Kidney capillary endothelial cell (primary cell): ENCODE data around the gene SOAT1.
A peak's percentile ranks its signal among the peaks of the same experiment; 100 is the strongest.

Source experiments
- DNase-seq: peaks from one replicate; pipeline ENCODE4 v3.0.0-alpha.2; 2018; ENCODE audit warnings: low spot score

Gene SOAT1

DNA sequence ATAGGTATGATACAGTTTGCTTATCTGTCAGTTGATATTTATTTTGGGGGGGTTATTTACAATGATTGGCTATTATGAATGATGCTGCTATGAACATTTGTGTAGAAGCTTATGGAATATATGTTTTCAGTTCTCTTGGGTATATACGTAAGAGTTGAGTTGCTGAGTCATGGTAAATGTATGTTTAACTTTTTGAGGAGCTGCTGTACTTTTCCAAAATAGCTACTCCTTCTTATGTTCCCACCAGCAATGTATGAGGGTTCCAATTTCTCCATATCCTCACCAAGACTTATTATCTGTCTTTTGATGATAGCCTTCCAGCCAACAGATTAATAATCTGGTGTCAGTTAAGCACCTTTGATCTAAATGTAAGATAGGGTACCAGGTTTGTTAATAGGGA lies 11.9 kb downstream of the SOAT1 start:
- no peak for DNase-seq

DNA sequence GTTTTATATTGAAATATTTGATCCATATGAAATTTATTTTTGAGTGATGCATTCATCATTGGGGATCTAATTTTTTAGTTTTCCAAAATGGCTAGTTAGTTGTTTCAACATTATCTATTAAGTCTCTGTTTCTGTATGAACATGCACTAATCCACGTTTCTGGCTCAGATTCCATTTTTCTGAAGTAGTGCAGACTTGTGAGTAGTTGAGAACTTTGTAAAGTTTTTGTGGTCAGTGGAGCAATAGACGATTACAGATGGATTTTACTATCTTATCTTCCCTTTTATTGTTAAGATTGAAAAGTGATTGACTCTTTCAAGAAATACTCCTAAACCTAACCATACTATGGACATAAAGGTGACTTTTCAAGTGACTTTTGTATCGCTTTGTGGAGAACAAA lies 16.7 kb downstream of the SOAT1 start:
- DNase-seq = no peak

DNA sequence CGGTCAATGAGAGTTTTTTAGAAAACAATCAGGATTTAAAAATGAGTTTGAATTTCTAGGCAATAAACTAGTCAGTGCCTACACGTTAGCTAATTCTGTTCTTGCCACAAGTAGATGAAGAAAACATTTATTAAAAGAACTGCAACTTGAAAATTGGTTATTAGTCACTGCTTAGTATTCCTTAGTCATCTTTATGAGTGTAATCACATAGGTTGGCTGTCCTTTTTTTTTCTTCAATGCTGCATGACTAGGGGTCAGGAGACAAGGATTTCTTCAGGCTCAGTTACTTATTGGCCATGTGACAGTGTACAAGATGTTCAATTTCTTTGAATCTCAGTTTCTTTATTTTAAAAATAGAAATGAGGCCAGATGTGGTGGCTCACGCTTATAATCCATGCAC lies 17.1 kb downstream of the SOAT1 start:
- DNase-seq = peak; percentile 51

DNA sequence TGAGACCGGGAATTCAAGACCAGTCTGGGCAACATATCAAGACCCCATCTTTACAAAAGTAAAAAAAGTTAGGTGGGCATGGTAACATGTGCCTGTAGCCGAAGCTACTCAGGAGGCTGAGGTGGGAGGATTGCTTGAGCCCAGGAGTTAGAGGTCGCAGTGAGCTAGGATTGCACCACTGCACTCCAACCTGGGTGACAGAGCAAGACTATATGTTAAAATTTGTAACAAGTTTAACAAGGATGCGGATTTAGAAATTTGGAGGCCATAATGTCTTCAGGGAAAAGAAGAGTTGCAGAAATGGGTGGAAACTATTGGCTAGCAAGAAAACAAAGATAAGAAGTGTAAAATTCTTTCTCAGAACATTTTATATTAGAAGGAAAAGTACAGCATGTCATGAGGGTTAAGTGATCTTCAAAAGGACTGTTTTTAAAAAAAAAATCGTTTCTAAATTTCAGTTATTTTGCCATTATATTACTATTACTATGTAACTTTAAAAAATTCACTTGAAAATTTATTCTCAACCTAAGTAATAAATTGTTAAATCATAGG lies 17.6 kb downstream of the SOAT1 start:
- no peak for DNase-seq

DNA sequence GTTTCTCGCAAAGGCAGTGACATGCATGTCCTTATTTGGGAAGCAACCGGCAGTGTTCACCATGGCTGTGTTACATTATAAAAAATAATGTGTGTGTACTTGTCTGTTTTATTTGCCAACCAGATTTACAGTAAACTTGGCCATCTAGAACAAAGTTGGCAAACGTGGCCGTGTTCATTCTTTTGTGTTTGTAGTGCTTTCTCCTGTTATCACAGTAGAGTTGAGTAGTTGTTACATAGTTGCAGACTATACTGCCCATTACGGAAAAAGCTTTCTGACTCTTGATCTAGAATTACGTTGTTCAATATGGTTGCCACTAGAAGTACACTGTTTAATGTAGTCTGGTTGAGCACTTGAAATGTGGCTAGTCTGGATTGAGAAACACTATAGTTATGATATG lies 19.4 kb downstream of the SOAT1 start:
- no peak for DNase-seq

DNA sequence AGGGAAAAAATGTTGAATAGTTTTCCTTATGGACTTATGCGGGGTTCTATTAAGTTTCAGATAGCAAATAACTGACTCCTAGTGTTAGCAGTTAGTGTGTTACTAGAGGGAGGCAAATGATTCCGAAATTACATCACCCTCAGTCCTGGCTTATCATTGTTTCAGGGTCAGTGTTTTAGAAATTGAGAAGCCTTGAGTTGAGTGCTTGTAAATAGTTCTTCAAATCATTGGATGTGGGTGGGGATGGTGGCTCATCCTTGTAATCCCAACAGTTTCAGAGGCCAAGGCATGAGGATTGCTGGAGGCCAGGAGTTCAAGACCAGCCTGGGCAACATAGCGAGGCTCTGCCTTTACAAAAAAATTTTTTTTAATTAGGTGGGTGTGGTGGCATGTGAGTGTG lies 21.3 kb downstream of the SOAT1 start:
- no peak for DNase-seq

DNA sequence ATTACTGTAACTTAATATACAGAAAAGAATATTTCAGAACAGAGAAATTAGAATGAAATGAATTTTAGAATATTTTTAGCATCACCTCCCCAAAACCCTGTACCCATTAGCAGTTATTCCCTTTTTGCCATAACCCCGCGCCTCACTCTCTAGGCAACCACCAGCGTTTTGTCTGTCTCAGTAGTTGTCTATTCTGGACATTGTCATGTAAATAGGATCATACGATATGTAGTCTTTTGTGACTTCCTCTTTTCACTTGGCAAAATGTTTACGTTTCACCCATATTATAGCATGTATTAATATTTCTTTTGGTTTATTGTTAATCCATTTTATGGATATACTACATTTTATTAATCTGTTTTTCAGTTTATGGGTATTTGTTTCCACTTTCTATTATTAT lies 24.9 kb downstream of the SOAT1 start:
- no peak for DNase-seq

DNA sequence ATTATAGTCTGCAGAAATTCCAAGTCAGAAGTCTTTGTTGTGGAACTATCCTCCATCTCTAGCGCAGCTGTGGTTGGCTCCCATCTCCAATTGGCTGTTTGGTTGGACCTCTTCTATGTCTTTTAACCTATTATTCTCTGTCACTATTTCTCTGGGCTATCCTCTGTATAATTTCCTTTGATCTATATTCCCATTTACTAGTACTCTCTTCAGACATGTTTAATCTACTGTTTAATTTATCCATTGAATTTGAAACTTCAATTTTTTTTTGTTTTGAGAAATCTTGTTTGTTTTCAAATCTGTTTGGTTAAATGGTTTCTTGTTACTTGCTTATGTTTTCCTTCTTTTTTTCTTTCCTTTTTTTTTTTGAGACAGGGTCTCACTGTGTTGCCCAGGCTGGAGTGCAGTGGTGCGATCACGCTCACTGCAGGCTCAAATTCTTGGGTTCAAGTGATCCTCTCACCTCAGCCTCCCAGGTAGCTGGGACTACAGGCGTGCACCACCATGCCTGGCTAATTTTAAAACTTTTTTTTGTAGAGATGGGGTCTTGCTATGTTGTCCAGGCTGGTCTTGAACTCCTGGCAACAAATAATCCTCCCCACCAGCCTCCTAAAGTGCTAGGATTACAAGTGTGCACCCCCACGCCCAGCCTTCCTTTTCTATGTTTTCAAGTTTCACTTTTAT lies 28.1 kb downstream of the SOAT1 start:
- no peak for DNase-seq

DNA sequence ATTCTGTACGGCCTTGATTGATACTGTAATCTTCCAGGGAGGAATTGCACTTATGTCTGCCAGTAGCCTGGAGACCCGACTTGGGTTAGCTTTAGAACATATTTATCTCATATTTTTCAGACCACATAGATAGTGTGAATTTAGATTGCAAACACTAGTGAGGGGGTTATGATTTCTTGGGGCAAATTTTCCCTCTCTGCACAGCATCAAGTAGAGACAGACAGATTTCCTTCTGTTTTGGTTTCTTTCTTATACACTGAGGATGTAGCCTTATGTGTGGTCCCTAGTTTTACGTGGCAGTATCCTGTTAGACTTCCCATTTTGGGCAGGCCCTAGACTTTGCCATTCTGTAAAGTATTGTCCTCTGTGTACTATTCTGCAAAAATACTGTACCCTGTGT lies 29.0 kb downstream of the SOAT1 start:
- no peak for DNase-seq

DNA sequence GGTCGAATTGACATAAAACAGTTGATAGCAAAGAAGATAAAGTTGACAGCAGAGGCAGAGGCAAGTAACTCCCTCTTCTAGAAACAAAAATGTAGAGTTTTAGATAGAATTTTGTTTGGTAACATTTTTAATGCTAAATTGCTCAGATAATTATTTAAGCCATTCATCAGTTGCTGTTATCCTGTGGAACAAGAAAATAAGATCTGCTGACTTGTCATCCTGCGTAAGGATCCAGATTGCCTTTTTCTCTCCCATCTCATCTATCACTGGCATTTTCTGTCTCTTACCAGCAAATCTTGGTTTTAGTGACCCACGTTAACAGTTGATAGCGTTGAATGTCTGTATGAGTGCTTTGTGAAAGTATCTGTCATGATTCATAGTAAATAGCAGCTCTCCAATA lies 29.8 kb downstream of the SOAT1 start:
- no peak for DNase-seq

DNA sequence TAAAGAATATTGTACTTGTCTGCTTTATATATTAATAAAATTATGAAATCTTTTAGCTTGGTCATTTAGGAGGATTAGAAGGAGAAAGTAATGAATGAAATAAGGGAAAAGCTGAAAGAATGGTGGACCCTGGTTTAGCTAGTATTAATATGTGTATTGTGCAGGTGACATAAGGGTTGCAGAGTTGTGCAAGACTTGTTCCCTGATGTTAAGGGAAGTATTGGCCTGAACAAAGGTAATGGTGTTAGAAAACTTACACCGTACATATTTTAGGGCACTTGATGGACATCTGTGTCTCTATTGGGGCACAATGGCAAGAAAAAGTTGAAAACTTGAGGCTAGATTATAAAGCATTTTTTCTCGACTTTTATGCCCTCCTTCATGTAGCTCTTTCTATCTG lies 32.2 kb downstream of the SOAT1 start:
- no peak for DNase-seq

DNA sequence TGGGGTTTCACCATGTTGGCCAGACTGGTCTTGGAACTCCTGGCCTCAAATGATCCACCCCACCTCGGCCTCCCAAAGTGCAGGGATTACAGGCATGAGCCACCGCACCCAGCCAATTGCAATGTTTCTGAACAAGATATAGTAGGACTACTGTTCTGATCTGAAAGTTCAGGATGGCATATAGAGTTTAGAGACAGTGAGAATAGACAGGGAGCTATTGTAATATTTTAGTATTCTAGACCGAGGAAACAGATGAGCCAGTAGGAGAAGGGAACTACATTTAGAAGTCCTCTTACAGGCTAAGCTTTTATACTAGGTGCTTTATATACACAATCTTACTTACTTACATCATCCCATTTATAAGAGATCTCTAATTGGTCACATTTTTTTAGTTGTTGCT lies 33.1 kb downstream of the SOAT1 start:
- no peak for DNase-seq

DNA sequence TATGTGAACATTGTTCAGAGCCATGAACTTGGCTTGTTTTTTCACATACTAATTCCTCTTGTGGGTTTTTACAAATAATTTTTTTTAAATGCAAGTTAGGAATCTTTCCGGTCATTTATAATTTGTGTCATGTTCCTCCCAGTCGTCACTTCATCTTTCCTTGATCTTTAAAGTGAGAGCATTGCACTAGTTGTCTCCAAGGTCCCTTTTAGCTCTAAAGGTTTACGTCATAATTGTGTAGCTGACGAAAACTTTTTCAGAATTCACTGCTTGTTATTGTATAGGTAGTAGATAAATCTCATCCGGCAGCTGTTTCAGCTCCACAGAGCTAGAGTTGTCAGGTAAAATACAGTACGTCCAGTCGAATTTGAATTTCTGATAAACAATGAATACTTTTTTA lies 33.6 kb downstream of the SOAT1 start:
- DNase-seq = no peak

DNA sequence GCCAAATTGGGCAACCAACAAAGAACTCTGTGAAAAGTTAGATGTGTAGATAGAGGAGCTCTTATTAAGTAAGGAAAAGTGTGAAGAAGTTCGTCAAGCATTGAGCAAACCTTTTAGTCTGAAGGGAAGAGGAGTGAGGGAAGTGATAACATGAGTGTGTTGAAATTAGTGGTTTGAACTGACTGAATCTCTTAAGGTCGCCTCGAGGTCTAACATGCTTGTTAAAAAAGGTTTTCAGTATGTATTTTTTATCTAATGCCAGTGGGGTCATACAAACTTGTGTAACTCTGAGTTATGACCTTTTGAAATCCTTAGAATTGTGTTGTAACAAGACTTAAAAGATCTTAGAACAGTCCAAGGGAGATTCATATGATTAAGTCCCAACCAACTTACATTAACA lies 34.1 kb downstream of the SOAT1 start:
- no peak for DNase-seq

DNA sequence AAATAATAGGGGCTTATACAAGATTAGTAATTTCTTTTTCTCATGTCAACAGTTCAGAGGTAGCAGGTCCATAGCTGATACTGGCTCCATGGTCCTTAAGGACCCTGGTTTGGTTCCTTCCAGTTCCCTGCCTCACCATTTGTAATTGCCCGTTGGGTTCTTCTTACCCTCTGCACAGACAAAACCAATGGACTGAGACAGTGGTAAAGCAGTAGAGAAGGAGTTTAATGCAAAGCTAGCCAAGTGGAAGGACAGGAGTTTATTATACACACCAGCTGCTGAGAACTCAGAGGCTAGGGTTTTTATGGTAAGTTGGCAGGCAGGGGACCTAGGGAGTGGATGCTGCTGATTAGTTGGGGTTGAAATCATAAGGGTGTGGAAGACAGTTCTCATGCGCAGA lies 36.3 kb downstream of the SOAT1 start:
- no peak for DNase-seq

DNA sequence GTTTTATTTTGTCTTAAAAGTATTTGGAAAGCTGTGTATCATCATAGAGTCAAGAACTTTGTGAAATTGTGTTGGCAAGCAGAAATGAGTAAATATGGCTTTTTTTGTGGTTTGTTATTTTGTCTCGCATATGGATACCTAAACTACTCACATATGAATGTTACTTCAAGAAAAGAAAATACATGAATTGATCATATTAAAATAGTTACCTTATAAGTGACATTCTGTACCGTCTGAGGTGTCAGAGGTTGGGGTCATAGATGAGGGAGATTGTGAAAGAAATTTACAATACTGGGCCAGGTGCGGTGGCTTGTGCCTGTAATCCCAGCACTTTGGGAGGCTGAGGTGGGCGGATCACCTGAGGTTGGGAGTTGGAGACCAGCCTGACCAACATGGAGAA lies 40.8 kb downstream of the SOAT1 start:
- no peak for DNase-seq

DNA sequence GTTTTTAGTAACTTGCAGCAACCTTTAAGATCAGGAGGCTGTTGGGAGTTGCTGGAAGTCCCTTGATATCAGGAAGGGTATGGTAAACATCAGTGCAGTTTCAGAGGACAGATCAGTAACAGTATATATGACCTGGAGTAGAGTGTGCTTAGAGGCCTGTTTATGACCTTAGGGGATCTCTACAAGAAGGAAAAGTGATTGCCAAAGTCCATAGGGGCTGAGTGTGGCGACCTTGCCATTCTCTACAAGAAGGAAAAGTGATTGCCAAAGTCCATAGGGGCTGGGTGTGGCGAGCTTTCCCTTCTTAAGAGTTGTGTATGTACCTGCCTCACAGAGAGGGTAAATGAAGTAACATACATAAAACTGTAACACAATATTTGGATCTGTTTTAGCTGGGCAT lies 43.7 kb downstream of the SOAT1 start:
- no peak for DNase-seq

DNA sequence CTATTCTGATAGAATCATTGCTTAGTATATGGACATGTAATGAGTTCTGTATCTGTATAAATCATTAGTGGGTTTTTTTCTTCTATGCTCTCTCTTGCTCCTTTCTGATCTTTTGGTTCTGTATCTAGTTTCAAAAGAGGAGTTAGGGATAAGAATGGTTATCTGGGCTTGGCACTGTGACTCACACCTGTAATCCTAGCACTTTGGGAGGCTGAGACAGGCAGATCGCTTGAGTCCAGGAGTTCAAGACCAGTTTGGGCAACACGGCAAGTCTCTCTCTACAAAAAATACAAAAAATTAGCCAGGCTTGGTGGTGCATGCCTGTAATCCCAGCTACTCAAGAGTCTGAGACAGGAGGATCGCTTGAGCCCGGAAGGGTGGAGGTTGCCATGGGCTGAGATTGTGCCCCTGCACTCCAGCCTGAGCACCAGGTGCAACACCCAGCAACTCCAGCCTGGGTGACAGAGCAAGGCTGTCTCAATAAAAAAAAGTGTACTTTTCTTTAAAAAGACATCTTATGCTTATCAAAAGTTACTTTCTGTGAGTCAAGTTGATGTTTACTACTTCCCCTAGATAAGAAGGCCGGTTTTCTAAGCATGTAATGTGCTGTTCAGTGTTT lies 44.5 kb downstream of the SOAT1 start:
- DNase-seq = no peak

DNA sequence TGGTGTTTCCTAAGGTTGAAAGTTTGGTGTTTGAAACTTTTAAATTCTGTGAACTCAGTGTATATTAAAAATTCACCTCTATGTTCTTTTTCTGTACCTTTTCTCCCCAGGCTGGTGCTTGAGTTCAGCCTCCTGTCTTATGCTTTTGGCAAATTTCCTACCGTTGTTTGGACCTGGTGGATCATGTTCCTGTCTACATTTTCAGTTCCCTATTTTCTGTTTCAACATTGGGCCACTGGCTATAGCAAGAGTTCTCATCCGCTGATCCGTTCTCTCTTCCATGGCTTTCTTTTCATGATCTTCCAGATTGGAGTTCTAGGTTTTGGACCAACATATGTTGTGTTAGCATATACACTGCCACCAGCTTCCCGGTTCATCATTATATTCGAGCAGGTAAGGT lies 47.3 kb downstream of the SOAT1 start:
- no peak for DNase-seq

DNA sequence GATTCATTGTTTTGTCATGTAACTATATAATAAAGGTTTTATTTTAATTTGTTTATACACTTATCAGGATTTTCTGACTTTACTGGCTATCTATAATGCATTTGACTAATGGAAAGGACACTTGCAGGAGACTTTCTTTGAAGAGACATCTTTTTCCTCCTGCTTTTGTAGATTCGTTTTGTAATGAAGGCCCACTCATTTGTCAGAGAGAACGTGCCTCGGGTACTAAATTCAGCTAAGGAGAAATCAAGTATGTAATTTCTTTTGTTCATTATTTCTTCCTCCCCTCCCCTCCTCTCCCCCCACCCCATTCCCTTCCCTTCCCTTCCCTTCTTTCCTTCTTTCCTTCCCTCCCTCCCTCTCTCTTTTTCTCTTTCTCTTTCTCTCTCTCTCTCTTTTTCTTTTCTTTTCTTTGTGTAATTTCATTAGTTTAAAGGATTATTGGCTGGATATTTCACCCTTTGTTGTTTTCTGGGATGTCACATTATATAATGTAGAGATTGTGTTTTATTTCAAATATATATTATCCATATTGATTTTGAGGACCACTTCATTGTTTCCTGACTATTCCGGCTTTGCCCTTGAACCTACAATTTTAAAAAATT lies 48.4 kb downstream of the SOAT1 start:
- DNase-seq = no peak

DNA sequence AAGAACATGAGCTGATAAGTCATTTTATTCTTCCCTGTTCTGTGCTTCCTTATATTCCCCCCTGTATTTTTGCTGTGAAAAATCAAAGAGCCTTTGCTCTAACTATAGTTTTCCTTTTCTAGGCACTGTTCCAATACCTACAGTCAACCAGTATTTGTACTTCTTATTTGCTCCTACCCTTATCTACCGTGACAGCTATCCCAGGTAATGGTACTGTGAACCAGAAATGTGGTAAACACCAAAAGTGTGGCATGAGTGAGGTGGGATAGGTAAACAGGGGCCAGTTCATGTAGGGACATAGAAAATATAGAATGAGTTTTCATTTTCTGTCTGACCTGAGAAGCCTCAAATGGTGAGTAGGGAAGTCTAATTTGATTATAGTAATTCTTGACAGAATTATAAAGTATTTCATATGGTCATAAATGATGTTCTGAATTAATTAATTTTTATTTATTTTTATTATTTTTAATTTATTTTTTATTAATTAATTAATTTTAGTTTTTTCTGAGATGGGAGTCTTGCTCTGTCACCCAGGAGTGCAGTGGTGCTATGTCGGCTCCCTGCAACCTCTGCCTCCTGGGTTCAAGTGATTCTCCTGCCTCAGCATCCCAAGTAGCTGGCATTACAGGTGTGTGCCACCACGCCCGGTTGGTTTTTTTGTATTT lies 49.3 kb downstream of the SOAT1 start:
- DNase-seq = no peak

DNA sequence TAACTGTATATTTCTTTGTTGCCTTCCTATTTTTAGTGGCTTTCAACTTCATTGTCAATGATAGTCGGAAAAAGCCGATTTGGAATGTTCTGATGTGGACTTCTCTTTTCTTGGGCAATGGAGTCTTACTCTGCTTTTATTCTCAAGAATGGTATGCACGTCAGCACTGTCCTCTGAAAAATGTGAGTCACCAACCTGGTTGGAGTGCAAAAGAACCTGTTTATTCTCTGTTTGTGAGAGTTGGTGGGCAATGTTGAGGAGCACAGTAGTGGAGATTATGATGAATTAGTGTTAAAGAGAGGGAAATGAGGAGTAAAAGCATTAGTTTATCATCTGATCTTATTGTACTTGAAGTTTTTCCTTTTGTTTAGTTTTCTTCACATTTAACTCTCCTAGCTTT lies 57.7 kb downstream of the SOAT1 start:
- DNase-seq = no peak

DNA sequence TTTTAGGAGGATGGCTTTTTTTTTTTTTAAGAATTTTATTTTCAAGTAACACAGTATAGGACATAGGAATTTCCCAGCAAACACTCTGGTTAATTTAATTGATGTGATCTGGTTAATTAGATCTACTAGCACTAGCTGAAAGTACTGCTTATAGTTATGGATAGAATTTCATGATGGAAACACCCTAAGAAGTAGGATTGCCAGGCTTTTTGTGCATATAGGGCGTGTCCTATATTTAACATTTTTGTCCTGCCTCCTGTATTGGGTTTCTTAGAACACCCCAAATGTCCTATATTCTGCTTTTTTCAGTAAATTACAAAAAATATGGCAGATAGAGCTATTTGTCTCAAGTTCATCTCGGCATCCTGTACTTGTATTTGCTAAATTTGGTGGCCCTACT lies 58.6 kb downstream of the SOAT1 start:
- no peak for DNase-seq
